Loucy (cell line): ENCODE measurements around the gene NOTCH1.
"Not testable (repeated sequence)": the region's sequence is repeated elsewhere in the genome, so short reads cannot be mapped to it uniquely, and the experiment has no call there.

ENCODE experiments used
- H2AFZ ChIP-seq: fragments of 200-600 bp; sonication (generic); 2 replicates; pipeline ENCODE4 v1.6.0; 2016; ENCODE audit warnings: antibody characterized with exemption, mild to moderate bottlenecking, low read length, moderate library complexity
- H3F3A ChIP-seq: fragments of 200-600 bp; 2 replicates; pipeline ENCODE4 v1.6.0; 2016; ENCODE audit warnings: antibody characterized with exemption, low read depth, mild to moderate bottlenecking
- H3K27me3 ChIP-seq: fragments of 200-600 bp; sonication (generic); 2 replicates; pipeline ENCODE4 v1.6.1; 2014; ENCODE audit warnings: low read length, mild to moderate bottlenecking; ENCODE audit not compliant: insufficient read depth, poor library complexity, severe bottlenecking
- H3K36me3 ChIP-seq: fragments of 200-600 bp; sonication (generic); 2 replicates; pipeline ENCODE4 v1.6.1; 2016; ENCODE audit warnings: low read length; ENCODE audit not compliant: insufficient read depth
- H3K4me1 ChIP-seq: fragments of 200-600 bp; sonication (generic); 2 replicates; pipeline ENCODE4 v1.5.1; 2014; ENCODE audit warnings: low read length, mild to moderate bottlenecking; ENCODE audit not compliant: insufficient read depth, poor library complexity, severe bottlenecking
- H3K4me2 ChIP-seq: fragments of 200-600 bp; sonication (generic); 2 replicates; pipeline ENCODE4 v1.6.0; 2014; ENCODE audit warnings: antibody characterized with exemption, low read length, low read depth, mild to moderate bottlenecking; ENCODE audit not compliant: poor library complexity, severe bottlenecking
- H3K4me3 ChIP-seq: fragments of 200-600 bp; sonication (generic); 2 replicates; pipeline ENCODE4 v1.5.1; 2014; ENCODE audit warnings: low read length, mild to moderate bottlenecking, mixed read lengths; ENCODE audit not compliant: poor library complexity, severe bottlenecking
- H3K79me2 ChIP-seq: fragments of 200-600 bp; sonication (generic); 2 replicates; pipeline ENCODE4 v1.6.1; 2014; ENCODE audit warnings: low read length; ENCODE audit not compliant: insufficient read depth
- H3K9ac ChIP-seq: fragments of 200-600 bp; sonication (generic); 2 replicates; pipeline ENCODE4 v1.6.0; 2014; ENCODE audit warnings: mild to moderate bottlenecking, low read depth, low read length, moderate library complexity; ENCODE audit not compliant: poor library complexity, severe bottlenecking
- H3K9me2 ChIP-seq: fragments of 200-600 bp; sonication (generic); replicated peaks from 2 replicates; pipeline ENCODE4 v1.6.1; 2016; ENCODE audit warnings: low read depth, low read length, mixed read lengths
- H3K9me3 ChIP-seq: fragments of 200-600 bp; sonication (generic); 2 replicates; pipeline ENCODE4 v1.6.1; 2014; ENCODE audit warnings: mild to moderate bottlenecking, antibody characterized with exemption, low read length, low read depth; ENCODE audit not compliant: insufficient read depth
- H4K20me1 ChIP-seq: fragments of 200-600 bp; sonication (generic); 2 replicates; pipeline ENCODE4 v1.6.0; 2014; ENCODE audit warnings: antibody characterized with exemption, low read length, mild to moderate bottlenecking; ENCODE audit not compliant: insufficient read depth, poor library complexity, severe bottlenecking
- EZH2phosphoT487 ChIP-seq: fragments of 200-600 bp; IDR thresholded peaks from 2 replicates; pipeline ENCODE4 v1.6.1; 2018; ENCODE audit warnings: antibody characterized with exemption, mild to moderate bottlenecking, moderate library complexity, borderline replicate concordance
- TF ChIP-seq, protein P1 (sequence below): fragments of 200-600 bp; sonication (generic); conservative IDR thresholded peaks from 2 replicates; pipeline ENCODE4 v1.5.1; 2014; ENCODE audit warnings: mild to moderate bottlenecking, antibody characterized with exemption, low read length

The NOTCH1 gene

DNA sequence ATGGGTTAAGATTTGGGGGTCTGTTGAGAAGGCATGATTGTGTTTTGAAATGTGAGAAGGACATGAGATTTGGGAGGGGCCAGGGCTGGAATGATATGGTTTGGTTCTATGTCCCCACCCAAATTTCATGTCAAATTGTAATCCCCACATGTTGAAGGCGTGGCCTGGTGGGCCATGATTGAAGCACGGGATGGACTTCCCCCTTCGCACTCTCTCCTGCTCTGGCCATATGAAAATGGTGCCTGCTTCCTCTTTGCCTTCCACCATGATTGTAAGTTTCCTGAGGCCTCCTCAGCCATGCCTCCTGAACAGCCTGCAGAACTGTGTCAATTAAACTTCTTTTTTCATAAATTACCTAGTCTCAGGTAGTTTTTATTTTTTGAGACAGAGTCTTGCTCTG, 14.7 kb upstream of the NOTCH1 start:
- Histone ChIP-seq H3K9me2 (no peaks in the 10 kb centered on the region), H3K9me3 (no peaks in the 10 kb centered on the region), H3K4me2 (no peak overlapping the region), H3K79me2 (no peaks in the 10 kb centered on the region), H3F3A (no peaks in the 10 kb centered on the region), H4K20me1 (no peaks in the 10 kb centered on the region), H2AFZ (no peak overlapping the region), H3K4me1 (peaks cover 5% of the 10 kb centered on the region), H3K27me3 (no peaks in the 10 kb centered on the region), H3K4me3 (no peak overlapping the region), H3K36me3 (no peaks in the 10 kb centered on the region), H3K9ac (no peak overlapping the region)
- no peak for TF ChIP-seq EZH2phosphoT487
- TF ChIP-seq, protein P1, sequence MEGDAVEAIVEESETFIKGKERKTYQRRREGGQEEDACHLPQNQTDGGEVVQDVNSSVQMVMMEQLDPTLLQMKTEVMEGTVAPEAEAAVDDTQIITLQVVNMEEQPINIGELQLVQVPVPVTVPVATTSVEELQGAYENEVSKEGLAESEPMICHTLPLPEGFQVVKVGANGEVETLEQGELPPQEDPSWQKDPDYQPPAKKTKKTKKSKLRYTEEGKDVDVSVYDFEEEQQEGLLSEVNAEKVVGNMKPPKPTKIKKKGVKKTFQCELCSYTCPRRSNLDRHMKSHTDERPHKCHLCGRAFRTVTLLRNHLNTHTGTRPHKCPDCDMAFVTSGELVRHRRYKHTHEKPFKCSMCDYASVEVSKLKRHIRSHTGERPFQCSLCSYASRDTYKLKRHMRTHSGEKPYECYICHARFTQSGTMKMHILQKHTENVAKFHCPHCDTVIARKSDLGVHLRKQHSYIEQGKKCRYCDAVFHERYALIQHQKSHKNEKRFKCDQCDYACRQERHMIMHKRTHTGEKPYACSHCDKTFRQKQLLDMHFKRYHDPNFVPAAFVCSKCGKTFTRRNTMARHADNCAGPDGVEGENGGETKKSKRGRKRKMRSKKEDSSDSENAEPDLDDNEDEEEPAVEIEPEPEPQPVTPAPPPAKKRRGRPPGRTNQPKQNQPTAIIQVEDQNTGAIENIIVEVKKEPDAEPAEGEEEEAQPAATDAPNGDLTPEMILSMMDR, result no peak

DNA sequence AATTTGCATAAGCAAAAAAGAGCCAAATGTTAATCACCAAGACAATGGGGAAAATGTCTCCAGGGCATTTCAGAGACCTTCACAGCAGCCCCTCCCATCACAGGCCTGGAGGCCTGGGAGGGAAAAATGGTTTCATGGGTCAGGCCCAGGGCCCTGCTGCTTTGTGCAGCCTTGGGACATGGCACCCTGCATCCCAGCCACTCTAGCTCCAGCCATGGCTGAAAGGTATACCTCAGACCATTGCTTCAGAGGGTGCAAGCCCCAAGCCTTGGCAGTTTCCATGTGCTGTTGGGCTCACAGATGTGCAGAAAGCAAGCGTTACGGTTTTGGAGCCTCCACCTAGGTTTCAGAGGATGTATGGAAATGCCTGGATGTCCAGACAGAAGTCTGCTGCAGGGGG, 13.5 kb upstream of the NOTCH1 start:
- H3F3A ChIP-seq, H3K27me3 ChIP-seq, H3K4me2 ChIP-seq: not testable (repeated sequence)

DNA sequence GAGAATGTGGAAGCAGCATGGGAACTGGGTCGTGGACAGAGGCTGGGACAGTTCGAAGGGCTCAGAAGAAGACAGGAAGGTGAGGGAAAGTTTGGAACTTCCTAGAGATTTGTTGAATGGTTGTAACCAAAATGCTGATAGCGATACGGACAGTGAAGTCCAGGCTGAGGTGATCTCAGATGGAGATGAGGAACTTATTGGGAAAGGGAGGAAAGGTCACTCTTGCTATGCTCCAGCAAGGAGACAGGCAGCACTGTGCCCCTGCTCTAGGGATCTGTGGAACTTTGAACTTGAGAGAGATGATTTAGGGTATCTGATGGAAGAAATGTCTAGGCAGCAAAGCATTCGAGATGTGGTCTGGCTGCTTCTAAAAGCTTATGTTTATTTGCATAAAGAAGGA, 13.0 kb upstream of the NOTCH1 start:
- not testable (repeated sequence) for H2AFZ ChIP-seq, H3K79me2 ChIP-seq, H3K9me2 ChIP-seq, H3K9me3 ChIP-seq, H3K27me3 ChIP-seq, H3F3A ChIP-seq, H3K4me1 ChIP-seq, H3K36me3 ChIP-seq, H4K20me1 ChIP-seq, H3K9ac ChIP-seq, H3K4me3 ChIP-seq
- H3K4me2 ChIP-seq, result peak overlapping the region; percentile 24

More for the DNA sequence above, 13.5 kb upstream of the NOTCH1 start:
- not testable (repeated sequence) for H3K9ac ChIP-seq, H4K20me1 ChIP-seq, H3K9me3 ChIP-seq, H3K4me3 ChIP-seq, H2AFZ ChIP-seq, H3K79me2 ChIP-seq, H3K9me2 ChIP-seq, H3K36me3 ChIP-seq, H3K4me1 ChIP-seq

DNA sequence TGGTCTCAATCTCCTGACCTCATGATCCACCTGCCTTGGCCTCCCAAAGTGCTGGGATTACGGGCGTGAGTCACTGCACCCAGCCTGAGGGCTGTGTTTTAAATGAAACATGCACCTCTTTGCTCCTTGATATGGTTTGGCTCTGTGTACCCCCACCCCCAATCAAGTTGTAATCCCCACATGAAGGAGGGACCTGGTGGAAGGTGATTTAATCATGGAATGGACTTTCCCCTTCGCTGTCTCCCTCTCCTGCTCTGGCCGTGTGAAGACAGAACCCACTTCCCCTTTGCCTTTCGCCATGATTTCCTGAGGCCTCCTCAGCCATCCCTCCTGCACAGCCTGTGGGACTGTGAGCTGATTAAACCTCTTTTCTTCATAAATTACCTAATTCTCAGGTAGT, 12.5 kb upstream of the NOTCH1 start:
- no peaks in the 10 kb centered on the region for H3K27me3 ChIP-seq
- no peak overlapping the region for H2AFZ ChIP-seq
- no peaks in the 10 kb centered on the region for H3F3A ChIP-seq
- no peak overlapping the region for H3K9ac ChIP-seq
- peak overlapping the region; percentile 24 for H3K4me2 ChIP-seq
- peaks cover 5% of the 10 kb centered on the region for H3K4me1 ChIP-seq
- H3K4me3 ChIP-seq, result no peak overlapping the region
- no peaks in the 10 kb centered on the region for H3K9me2 ChIP-seq
- TF ChIP-seq, protein P1, result no peak
- no peak for TF ChIP-seq EZH2phosphoT487
- no peaks in the 10 kb centered on the region for H3K79me2 ChIP-seq
- no peaks in the 10 kb centered on the region for H3K9me3 ChIP-seq
- H4K20me1 ChIP-seq, result no peaks in the 10 kb centered on the region
- H3K36me3 ChIP-seq, result no peaks in the 10 kb centered on the region
